ENCODE data around the gene SMIM12.

DNA sequence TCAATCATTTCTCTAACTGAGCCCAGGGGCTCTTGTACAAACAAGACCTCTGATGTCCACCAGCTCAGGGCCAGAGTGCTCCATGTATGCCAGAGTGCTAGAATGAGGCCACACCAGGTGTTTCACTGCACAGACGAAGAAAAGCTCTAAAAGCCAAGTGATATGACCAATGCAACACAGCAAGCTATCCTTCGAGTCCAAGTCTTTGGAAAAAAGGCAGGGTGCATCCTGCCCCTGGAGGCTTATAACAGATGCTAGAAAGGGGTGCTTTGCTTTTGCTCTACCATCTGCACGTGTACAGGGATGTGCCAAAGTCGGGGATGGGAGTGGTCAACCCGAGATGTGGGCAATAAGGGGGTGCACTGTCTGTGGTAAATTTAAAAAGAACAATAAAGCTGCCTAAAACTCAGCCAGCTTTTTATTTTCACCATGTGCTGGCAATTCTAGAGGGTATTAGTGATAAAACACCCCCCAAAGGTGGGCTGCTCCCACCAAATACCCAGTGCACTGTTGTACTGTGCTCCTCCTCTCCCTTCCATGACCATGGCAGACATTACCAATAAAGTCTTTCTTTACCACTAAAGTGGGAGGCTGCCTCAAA, 32.1 kb downstream of the SMIM12 start:
- TF ChIP-seq TAF1 (IDR thresholded peaks at IDR 0.05; ENCODE audit: borderline replicate concordance, insufficient read depth, low read length) (no peak), POLR2AphosphoS5 (IDR thresholded peaks at IDR 0.05; ENCODE audit: low read depth, low read length) (no peak)
- TF ChIP-seq, protein P1, sequence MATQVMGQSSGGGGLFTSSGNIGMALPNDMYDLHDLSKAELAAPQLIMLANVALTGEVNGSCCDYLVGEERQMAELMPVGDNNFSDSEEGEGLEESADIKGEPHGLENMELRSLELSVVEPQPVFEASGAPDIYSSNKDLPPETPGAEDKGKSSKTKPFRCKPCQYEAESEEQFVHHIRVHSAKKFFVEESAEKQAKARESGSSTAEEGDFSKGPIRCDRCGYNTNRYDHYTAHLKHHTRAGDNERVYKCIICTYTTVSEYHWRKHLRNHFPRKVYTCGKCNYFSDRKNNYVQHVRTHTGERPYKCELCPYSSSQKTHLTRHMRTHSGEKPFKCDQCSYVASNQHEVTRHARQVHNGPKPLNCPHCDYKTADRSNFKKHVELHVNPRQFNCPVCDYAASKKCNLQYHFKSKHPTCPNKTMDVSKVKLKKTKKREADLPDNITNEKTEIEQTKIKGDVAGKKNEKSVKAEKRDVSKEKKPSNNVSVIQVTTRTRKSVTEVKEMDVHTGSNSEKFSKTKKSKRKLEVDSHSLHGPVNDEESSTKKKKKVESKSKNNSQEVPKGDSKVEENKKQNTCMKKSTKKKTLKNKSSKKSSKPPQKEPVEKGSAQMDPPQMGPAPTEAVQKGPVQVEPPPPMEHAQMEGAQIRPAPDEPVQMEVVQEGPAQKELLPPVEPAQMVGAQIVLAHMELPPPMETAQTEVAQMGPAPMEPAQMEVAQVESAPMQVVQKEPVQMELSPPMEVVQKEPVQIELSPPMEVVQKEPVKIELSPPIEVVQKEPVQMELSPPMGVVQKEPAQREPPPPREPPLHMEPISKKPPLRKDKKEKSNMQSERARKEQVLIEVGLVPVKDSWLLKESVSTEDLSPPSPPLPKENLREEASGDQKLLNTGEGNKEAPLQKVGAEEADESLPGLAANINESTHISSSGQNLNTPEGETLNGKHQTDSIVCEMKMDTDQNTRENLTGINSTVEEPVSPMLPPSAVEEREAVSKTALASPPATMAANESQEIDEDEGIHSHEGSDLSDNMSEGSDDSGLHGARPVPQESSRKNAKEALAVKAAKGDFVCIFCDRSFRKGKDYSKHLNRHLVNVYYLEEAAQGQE (IDR thresholded peaks at IDR 0.05; ENCODE audit: insufficient read depth in 1 of 2, low read depth in 2 of 2, low read length in 2 of 2): no peak

All from PFSK-1 (cell line).